Left colon (tissue), 2 donors: ENCODE measurements around the gene KLHL41. TPM values are rescaled to one million over a fixed set of nuclear protein-coding genes. Genes with fewer than 3 reads are reported as not detected.
"Not testable (repeated sequence)": the region's sequence is repeated elsewhere in the genome, so short reads cannot be mapped to it uniquely, and the experiment has no call there.

Experiments
- ATAC-seq: fragments of 200-7000 bp; cut with Tn5 transposase; one replicate; pipeline ENCODE4 v1.9.1; 2020; ENCODE audit warnings: mild to moderate bottlenecking, moderate library complexity
- DNase-seq, 2 donors: peaks; one replicate each; pipeline ENCODE4 v3.0.0-alpha.2; 2020
- intact Hi-C, 2 donors: fragments of 100-400 bp; cut with DNase I in 1 of 2; cut with micrococcal nuclease in 1 of 2; formaldehyde crosslinking; loops; one replicate each; pipeline versions ENCODE4 v1.11.2 to v1.14.0; 2022; cut with DNase I, micrococcal nuclease
- total RNA-seq, 2 donors: library from RNA; stranded (reverse); fragmentation: NEBNext Ultra II Directional; extraction: Animal tissue kit (Norgen Biotek cat#: 25700); gene quantifications; one replicate each; pipeline ENCODE4 v1.2.1, GENCODE V29; 2021
- donor health status: DM: no; HTN: no; CAD: no.
- donor health status: DM: yes; HTN: yes; CAD: no.

Gene KLHL41
- total RNA-seq, 2 donors from 2014 or later: 0.25 TPM; not detected in 1

GRCh38 chr2:169562519-169562918, 53.0 kb downstream of the KLHL41 start:
- intact Hi-C loops: no loop called here
- ATAC-seq: peak; percentile 11
- DNase-seq: no peak

GRCh38 chr2:169565686-169566085, 56.2 kb downstream of the KLHL41 start:
- intact Hi-C loops: no loop called here
- ATAC-seq (no peak), DNase-seq (no peak)

DNA sequence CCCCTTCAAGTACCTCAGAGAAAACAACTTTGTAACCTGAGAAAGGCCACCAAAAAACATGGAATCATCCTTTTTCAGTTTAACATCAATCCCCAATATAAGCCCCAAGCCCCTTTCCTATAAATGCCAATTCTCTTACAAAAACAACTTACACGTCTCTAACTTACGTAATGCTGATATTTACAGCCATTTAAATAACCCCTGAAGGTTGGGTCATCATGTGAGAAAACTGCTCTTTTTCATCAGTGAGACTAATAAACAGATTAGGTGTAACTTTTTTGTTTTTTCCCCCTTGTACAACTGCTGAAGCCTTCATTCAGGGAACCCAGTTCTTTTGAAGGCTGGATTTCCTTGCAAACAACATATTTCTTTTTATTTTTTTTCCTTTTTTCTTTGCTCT, 60.4 kb downstream of the KLHL41 start:
- no peak for DNase-seq
- intact Hi-C loops: loop anchor here in 1 of 2 donors (10.0 kb wide), 1 partner anchor 115 kb away; no protein-coding TSS in a partner anchor
- ATAC-seq: no peak

- intact Hi-C loops: loop anchor here in 1 of 2 donors (10.0 kb wide), 1 partner anchor 114 kb away; no protein-coding TSS in a partner anchor
- not testable (repeated sequence) for ATAC-seq, DNase-seq
These were observed 61.2 kb downstream of the KLHL41 start for GRCh38 chr2:169570752-169571151.

DNA sequence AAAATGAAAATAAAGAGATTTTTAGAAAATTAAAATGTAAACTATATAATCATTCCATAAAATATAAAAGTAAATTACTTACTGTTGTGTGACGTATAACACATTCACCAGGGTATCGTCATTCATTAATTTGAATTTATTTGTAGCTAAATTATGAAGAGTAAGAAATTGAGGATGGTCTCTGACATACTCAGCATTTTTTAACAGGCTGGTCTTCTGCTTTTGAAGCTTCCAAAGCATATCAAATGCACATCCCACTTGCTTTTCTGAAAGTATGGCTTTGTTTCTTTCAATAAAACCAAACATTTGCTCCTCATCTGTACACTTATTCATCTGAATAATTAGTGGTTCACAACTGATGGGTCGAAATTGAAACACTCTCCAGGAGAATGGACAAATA, 62.1 kb downstream of the KLHL41 start:
- DNase-seq (no peak), ATAC-seq (no peak)
- intact Hi-C loops: loop anchor here in 1 of 2 donors (10.0 kb wide), 1 partner anchor 113 kb away; no protein-coding TSS in a partner anchor

GRCh38 chr2:169572189-169572588, 62.7 kb downstream of the KLHL41 start:
- ATAC-seq (no peak), DNase-seq (no peak)
- intact Hi-C loops: loop anchor here in 1 of 2 donors (10.0 kb wide), 1 partner anchor 113 kb away; no protein-coding TSS in a partner anchor

GRCh38 chr2:169572821-169573159, 63.3 kb downstream of the KLHL41 start:
- intact Hi-C loops: loop anchor here in 1 of 2 donors (10.0 kb wide), 1 partner anchor 112 kb away; no protein-coding TSS in a partner anchor
- ATAC-seq (no peak), DNase-seq (no peak)

- ATAC-seq: peak; percentile 98
- intact Hi-C loops: loop anchor here in 1 of 2 donors (10.0 kb wide), 1 partner anchor 111 kb away; no protein-coding TSS in a partner anchor
- peak; percentile 93 to 94 for DNase-seq
These were observed 63.9 kb downstream of the KLHL41 start, which contains the start of gene FASTKD1 for GRCh38 chr2:169573160-169573973. TSS of gene FASTKD1 (minus strand) at chr2:169573865. CDS start at chr2:169572029, 1,836 bp downstream.

GRCh38 chr2:169573974-169574299, 64.4 kb downstream of the KLHL41 start:
- intact Hi-C loops: loop anchor here in 1 of 2 donors (10.0 kb wide), 1 partner anchor 111 kb away; no protein-coding TSS in a partner anchor
- ATAC-seq (no peak), DNase-seq (no peak)

- not testable (repeated sequence) for ATAC-seq, DNase-seq
- intact Hi-C loops: loop anchor here in 1 of 2 donors (10.0 kb wide), 1 partner anchor 110 kb away; no protein-coding TSS in a partner anchor
These were observed 65.0 kb downstream of the KLHL41 start for GRCh38 chr2:169574539-169574938.

DNA sequence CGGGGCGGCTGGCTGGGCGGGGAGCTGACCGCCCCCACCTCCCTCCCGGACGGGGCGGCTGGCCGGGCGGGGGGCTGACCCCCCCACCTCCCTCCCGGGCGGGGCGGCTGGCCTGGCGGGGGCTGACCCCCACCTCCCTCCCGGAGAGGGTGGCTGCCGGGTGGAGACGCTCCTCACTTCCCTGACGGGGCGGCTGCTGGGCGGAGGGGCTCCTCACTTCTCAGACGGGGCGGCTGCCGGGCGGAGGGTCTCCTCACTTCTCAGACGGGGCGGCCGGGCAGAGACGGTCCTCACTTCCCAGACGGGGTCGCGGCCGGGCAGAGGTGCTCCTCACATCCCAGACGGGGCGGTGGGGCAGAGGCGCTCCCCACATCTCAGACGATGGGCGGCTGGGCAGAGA, 65.8 kb downstream of the KLHL41 start:
- ATAC-seq, DNase-seq: not testable (repeated sequence)
- intact Hi-C loops: loop anchor here in 1 of 2 donors (10.0 kb wide), 1 partner anchor 110 kb away; no protein-coding TSS in a partner anchor

Other genes with a start within 250 kb of the KLHL41 start
- gene LRP2, start 147.2 kb upstream of the KLHL41 start, total RNA-seq: not detected
- gene BBS5, start 30.2 kb upstream of the KLHL41 start, total RNA-seq: 1 to 10 TPM; 1.4 to 2.6 TPM
- gene FASTKD1, start 64.2 kb downstream of the KLHL41 start, total RNA-seq: 10 to 100 TPM; 65.8 to 69.2 TPM
- gene PPIG, start 74.6 kb downstream of the KLHL41 start, total RNA-seq: 10 to 100 TPM; 46.9 to 50.5 TPM
- gene CFAP210, start 184.7 kb downstream of the KLHL41 start, total RNA-seq: not detected
- 1 to 10 TPM; 7.4 to 8.3 TPM for gene PHOSPHO2, start 184.8 kb downstream of the KLHL41 start, total RNA-seq
- 10 to 100 TPM in 1 of 2 donors, 1 to 10 TPM in 1; 9.7 to 12.9 TPM for gene KLHL23, start 224.1 kb downstream of the KLHL41 start, total RNA-seq